Endothelial cell of umbilical vein (primary cell): Measurements from ENCODE around the gene HDAC4. TPM values are rescaled to one million over a fixed set of nuclear protein-coding genes. Genes with fewer than 3 reads are reported as not detected.

Experiments used
- BruUV-seq: library from RNA; stranded (reverse); fragments of 400-500 nt; replicated peaks from 2 replicates; lab custom pipeline; 2021; lab: Mats Ljungman, UMichigan
- CTCF ChIA-PET: fragments of 300-600, 350-600 bp; sonication (Branson Sonifier 250); formaldehyde crosslinking; loops from one replicate; lab custom pipeline; 2021; ENCODE audit warnings: antibody characterized with exemption, inconsistent platforms; lab: Charles Lee
- POLR2A ChIA-PET: fragments of 300-600, 350-600 bp; sonication (Branson Sonifier 250); formaldehyde crosslinking; loops from one replicate; lab custom pipeline; 2021; ENCODE audit warnings: antibody characterized with exemption, inconsistent platforms; lab: Charles Lee
- DNase-seq: peaks from one replicate; pipeline ENCODE4 v3.0.0-alpha.2; 2011; ENCODE audit warnings: low read depth, low spot score
- FAIRE-seq: peaks from 2 replicates; lab custom pipeline; 2011; peaks lifted over from hg19 to GRCh38; lab: Jason Lieb, UNC
- H2AFZ ChIP-seq: 2 replicates; pipeline ENCODE4 v1.6.0; 2012; ENCODE audit warnings: low read depth, low read length, control low read depth, inconsistent platforms
- H3K27ac ChIP-seq: 2 replicates; pipeline ENCODE4 v1.5.1; 2011; ENCODE audit warnings: low read depth, mild to moderate bottlenecking, control low read depth, low read length, moderate library complexity; ENCODE audit not compliant: insufficient read depth
- H3K27me3 ChIP-seq, 2 experiments: 2 replicates each; pipeline versions ENCODE4 v1.6.0 to v1.6.1; 2011; ENCODE audit warnings: low read length in 2 of 2, mixed read lengths in 1 of 2; ENCODE audit not compliant: control insufficient read depth in 2 of 2, insufficient read depth in 2 of 2
- H3K36me3 ChIP-seq, 2 experiments: 2 replicates in 1 of 2; 3 replicates in 1 of 2; pipeline ENCODE4 v1.5.1; 2011; ENCODE audit warnings: low read length in 2 of 2, mild to moderate bottlenecking in 1 of 2, moderate library complexity in 1 of 2; ENCODE audit not compliant: control insufficient read depth in 2 of 2, insufficient read depth in 2 of 2; ENCODE audit errors: extremely low read depth in 1 of 2
- H3K4me1 ChIP-seq: 3 replicates; pipeline ENCODE4 v1.5.1; 2011; ENCODE audit warnings: mild to moderate bottlenecking, low read length; ENCODE audit not compliant: control insufficient read depth, insufficient read depth; ENCODE audit errors: extremely low read depth
- H3K4me2 ChIP-seq: 2 replicates; pipeline ENCODE4 v1.6.1; 2011; ENCODE audit warnings: low read length, control low read depth, mixed read lengths; ENCODE audit not compliant: insufficient read depth
- H3K4me3 ChIP-seq, 3 experiments: fragments of 200-600 bp in 1 of 3; sonication (generic), shearing (Covaris generic) in 1 of 3; replicated peaks in 1 of 3; 2 replicates each; pipeline ENCODE4 v1.5.1; 2011 to 2016; ENCODE audit warnings: control low read depth in 3 of 3, low read length in 3 of 3, mild to moderate bottlenecking in 2 of 3, inconsistent platforms in 1 of 3, low read depth in 1 of 3, moderate library complexity in 1 of 3; ENCODE audit not compliant: insufficient read depth in 1 of 3
- H3K79me2 ChIP-seq: 2 replicates; pipeline ENCODE4 v1.6.0; 2012; ENCODE audit warnings: low read length, inconsistent platforms; ENCODE audit not compliant: control insufficient read depth, insufficient read depth
- H3K9ac ChIP-seq: replicated peaks from 2 replicates; pipeline ENCODE3; 2011; ENCODE audit warnings: low read length, control low read depth; ENCODE audit not compliant: insufficient read depth; ENCODE audit errors: extremely low read depth
- H3K9me1 ChIP-seq: replicated peaks from 3 replicates; pipeline ENCODE4 v1.6.0; 2011; ENCODE audit warnings: mild to moderate bottlenecking, low read length; ENCODE audit not compliant: control insufficient read depth, insufficient read depth; ENCODE audit errors: extremely low read depth
- H3K9me3 ChIP-seq: replicated peaks from 2 replicates; pipeline ENCODE4 v1.5.1; 2012; ENCODE audit warnings: low read length, inconsistent platforms; ENCODE audit not compliant: control insufficient read depth, insufficient read depth
- H4K20me1 ChIP-seq: replicated peaks from 2 replicates; pipeline ENCODE3; 2011; ENCODE audit warnings: mild to moderate bottlenecking, low read length; ENCODE audit not compliant: control insufficient read depth, insufficient read depth; ENCODE audit errors: extremely low read depth
- CTCF ChIP-seq, 2 donors: IDR thresholded peaks; 1 replicate in 1 of 2; 2 replicates in 1 of 2; pipeline ENCODE4 v1.5.1; 2011; ENCODE audit warnings: low read length in 2 of 2, mild to moderate bottlenecking in 2 of 2, moderate library complexity in 2 of 2, control low read depth in 1 of 2, inconsistent platforms in 1 of 2, low read depth in 1 of 2; ENCODE audit not compliant: insufficient read depth in 1 of 2; ENCODE audit errors: extremely low read depth in 1 of 2
- EZH2 ChIP-seq: IDR thresholded peaks from 2 replicates; pipeline ENCODE4 v1.6.1; 2012; ENCODE audit warnings: borderline replicate concordance, low read depth, mild to moderate bottlenecking, moderate library complexity, low read length, inconsistent platforms; ENCODE audit not compliant: severe bottlenecking
- FOS ChIP-seq: IDR thresholded peaks from 2 replicates; pipeline ENCODE4 v1.6.1; 2011; ENCODE audit warnings: mild to moderate bottlenecking, low read length, moderate library complexity, borderline replicate concordance; ENCODE audit not compliant: insufficient read depth
- GATA2 ChIP-seq: IDR thresholded peaks from 2 replicates; pipeline ENCODE4 v1.7.0; 2011; ENCODE audit warnings: low read depth, mild to moderate bottlenecking, moderate library complexity, mixed read lengths, low read length; ENCODE audit not compliant: insufficient read length, insufficient read depth
- JUN ChIP-seq: IDR thresholded peaks from 2 replicates; pipeline ENCODE4 v1.6.1; 2011; ENCODE audit warnings: borderline replicate concordance, low read depth; ENCODE audit not compliant: insufficient read length, insufficient read depth
- MYC ChIP-seq: IDR thresholded peaks from one replicate; pipeline ENCODE4 v1.6.1; 2011; ENCODE audit warnings: mild to moderate bottlenecking, low read depth, low read length
- POLR2A ChIP-seq: IDR thresholded peaks from 2 replicates; pipeline ENCODE4 v1.6.1; 2012; ENCODE audit warnings: low read depth, mild to moderate bottlenecking, control low read depth, low read length
- POLR2AphosphoS5 ChIP-seq: IDR thresholded peaks from 2 replicates; pipeline ENCODE4 v1.6.1; 2012; ENCODE audit warnings: low read depth, mild to moderate bottlenecking, control low read depth, low read length, moderate library complexity; ENCODE audit not compliant: insufficient read depth
- dilution Hi-C: fragments of 300-500 bp; cut with MboI; formaldehyde crosslinking; loops from one replicate; pipeline ENCODE4 v1.15.0; 2019; ENCODE audit warnings: low sequenced_read_pairs; ENCODE audit not compliant: extremely low pct_ligation_motif_present
- intact Hi-C: fragments of 100-400 bp; cut with micrococcal nuclease; formaldehyde crosslinking; loops from one replicate; pipeline ENCODE4 v1.10.0; 2022
- polyA plus RNA-seq, 4 experiments: library from polyadenylated mRNA; depleted of rRNA in 3 of 4; stranded (reverse) in 3 of 4; unstranded in 1 of 4; fragments of >200 nt; gene quantifications; 2 replicates each; pipeline versions ENCODE4 v1.2.1 to v1.2.3, GENCODE V29; 2011 to 2012; ENCODE audit warnings: missing spikeins in 1 of 4
- total RNA-seq: library from RNA; stranded (reverse); gene quantifications from 2 replicates; pipeline ENCODE4 v1.2.3, GENCODE V29; 2021
- TF ChIP-seq, protein P1 (sequence below): IDR thresholded peaks from 2 replicates; pipeline ENCODE4 v1.6.1; 2011; ENCODE audit not compliant: insufficient read depth, insufficient read length

The HDAC4 gene
- total and polyA plus RNA-seq, 2 donors (not counting 3 experiments of a cell fraction or from before 2014, with no cell fraction given), result 13.4 to 33.0 TPM

DNA sequence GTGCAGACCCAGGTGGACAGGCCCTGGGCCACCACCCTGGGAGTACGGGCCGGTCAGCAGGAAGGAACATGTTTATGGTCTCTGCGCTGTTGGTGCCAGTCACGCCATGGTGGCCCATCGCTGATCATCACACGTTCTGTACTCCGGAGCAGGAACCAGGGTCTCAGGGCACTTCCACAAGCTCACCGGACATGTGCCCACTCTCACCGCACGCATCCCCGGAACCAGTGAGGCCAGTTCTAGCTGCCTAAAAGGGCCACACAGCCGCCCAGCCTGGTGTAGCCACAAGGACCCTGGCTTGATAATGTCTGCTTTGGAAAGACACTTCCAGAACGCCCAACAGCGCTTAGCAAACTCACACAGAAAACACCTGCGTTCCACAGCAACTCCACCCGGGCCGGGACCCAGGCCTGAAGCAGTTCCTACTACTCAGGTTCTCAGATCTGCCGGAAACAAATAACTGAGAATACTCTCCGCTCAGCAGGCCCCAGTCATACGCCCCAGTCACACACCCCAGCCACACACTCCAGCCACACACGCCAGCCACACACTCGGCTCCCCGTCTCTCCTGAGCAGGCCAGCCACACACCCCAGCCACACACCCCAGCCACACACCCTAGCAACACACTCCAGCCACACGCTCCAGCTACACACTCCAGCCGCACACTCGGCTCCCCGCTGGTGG is 123.3 kb downstream of the HDAC4 start:
- FAIRE-seq, result no peak
- dilution Hi-C loops, result no loop called here
- no peak overlapping the region for H3K4me2 ChIP-seq

More for the DNA sequence above, 123.3 kb downstream of the HDAC4 start:
- TF ChIP-seq GATA2, result no peak
- no peak for TF ChIP-seq POLR2AphosphoS5
- TF ChIP-seq, protein P1, sequence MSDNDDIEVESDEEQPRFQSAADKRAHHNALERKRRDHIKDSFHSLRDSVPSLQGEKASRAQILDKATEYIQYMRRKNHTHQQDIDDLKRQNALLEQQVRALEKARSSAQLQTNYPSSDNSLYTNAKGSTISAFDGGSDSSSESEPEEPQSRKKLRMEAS, result no peak
- no peak for TF ChIP-seq CTCF (IDR thresholded peaks at IDR 0.05; ENCODE audit: extremely low read depth in 1 of 2, insufficient read depth in 1 of 2, low read depth in 1 of 2, low read length in 2 of 2)
- TF ChIP-seq EZH2, result no peak
- no peak for TF ChIP-seq FOS
- TF ChIP-seq MYC, result no peak
- no peak for TF ChIP-seq POLR2A
- no peak for TF ChIP-seq JUN
- Histone ChIP-seq H3K79me2 (no peaks in the 10 kb centered on the region), H3K4me1 (no peaks in the 10 kb centered on the region), H3K36me3 (no peaks in the 10 kb centered on the region), H3K4me3 (no peak overlapping the region), H3K9me3 (no peaks in the 10 kb centered on the region), H3K27ac (no peak overlapping the region), H3K9me1 (no peaks in the 10 kb centered on the region), H3K27me3 (no peaks in the 10 kb centered on the region), H2AFZ (no peak overlapping the region), H3K9ac (no peak overlapping the region), H4K20me1 (no peaks in the 10 kb centered on the region)
- CTCF ChIA-PET, result interaction anchor here (1.3 kb wide), 1 partner anchor 10 kb away, joined by 3 read pairs; no protein-coding TSS in a partner anchor
- DNase-seq, result no peak
- POLR2A ChIA-PET, result no interaction called here
- BruUV-seq, result no TSS peak
- intact Hi-C loops, result no loop called here
